CD14-positive monocyte (primary cell): Measurements from ENCODE around the gene SMIM20. TPM values are rescaled to one million over a fixed set of nuclear protein-coding genes. Genes with fewer than 3 reads are reported as not detected.

ENCODE experiments used
- DNase-seq, 3 donors: peaks; one replicate each; pipeline ENCODE4 v3.0.0-alpha.2; 2011 to 2022
- H2AFZ ChIP-seq: 2 replicates; pipeline ENCODE4 v1.6.0; 2012; ENCODE audit warnings: mild to moderate bottlenecking, low read depth, low read length, inconsistent platforms; ENCODE audit not compliant: insufficient read depth, poor library complexity, severe bottlenecking
- H3K27ac ChIP-seq, 2 donors: 1 replicate in 1 of 2; 2 replicates in 1 of 2; pipeline ENCODE4 v1.5.1; 2012 to 2013; ENCODE audit warnings: low read length in 2 of 2, control low read depth in 1 of 2, inconsistent platforms in 1 of 2, low read depth in 1 of 2, mild to moderate bottlenecking in 1 of 2
- H3K27me3 ChIP-seq, 2 donors: one replicate each; pipeline versions ENCODE4 v1.6.0 to v1.6.1; 2011 to 2013; ENCODE audit warnings: low read length in 2 of 2; ENCODE audit not compliant: control insufficient read depth in 2 of 2, insufficient read depth in 2 of 2
- H3K36me3 ChIP-seq, 2 donors: replicated peaks in 1 of 2; 1 replicate in 1 of 2; 2 replicates in 1 of 2; pipeline versions ENCODE4 v1.5.1 to v1.6.1; 2012 to 2013; ENCODE audit warnings: low read length in 2 of 2, control low read depth in 1 of 2, inconsistent platforms in 1 of 2, mild to moderate bottlenecking in 1 of 2; ENCODE audit not compliant: insufficient read depth in 2 of 2, control insufficient read depth in 1 of 2
- H3K4me1 ChIP-seq, 2 donors: 1 replicate in 1 of 2; 2 replicates in 1 of 2; pipeline versions ENCODE4 v1.5.1 to v1.6.1; 2012 to 2013; ENCODE audit warnings: low read length in 2 of 2, control low read depth in 1 of 2, inconsistent platforms in 1 of 2, mild to moderate bottlenecking in 1 of 2, moderate library complexity in 1 of 2; ENCODE audit not compliant: insufficient read depth in 2 of 2, control insufficient read depth in 1 of 2
- H3K4me2 ChIP-seq: replicated peaks from 2 replicates; pipeline ENCODE3; 2012; ENCODE audit warnings: low read length, moderate library complexity, mild to moderate bottlenecking; ENCODE audit not compliant: poor library complexity, severe bottlenecking; ENCODE audit errors: extremely low read depth
- H3K4me3 ChIP-seq, 3 experiments: fragments of 200-600 bp in 1 of 3; sonication (generic) in 1 of 3; replicated peaks in 1 of 3; 1 replicate in 2 of 3; 2 replicates in 1 of 3; pipeline ENCODE4 v1.5.1; 2011 to 2013; ENCODE audit warnings: low read length in 3 of 3, mild to moderate bottlenecking in 3 of 3, control low read depth in 2 of 3, low read depth in 2 of 3, inconsistent platforms in 1 of 3, moderate library complexity in 1 of 3
- H3K79me2 ChIP-seq: 2 replicates; pipeline ENCODE4 v1.6.0; 2012; ENCODE audit warnings: mild to moderate bottlenecking, control low read depth, inconsistent platforms, low read length, moderate library complexity; ENCODE audit not compliant: insufficient read depth
- H3K9ac ChIP-seq: 2 replicates; pipeline ENCODE4 v1.6.0; 2017; ENCODE audit warnings: low read length, mild to moderate bottlenecking; ENCODE audit not compliant: insufficient read depth, poor library complexity, severe bottlenecking
- H3K9me3 ChIP-seq, 2 donors: replicated peaks in 1 of 2; 1 replicate in 1 of 2; 2 replicates in 1 of 2; pipeline versions ENCODE4 v1.5.1 to v1.6.1; 2012 to 2013; ENCODE audit warnings: low read length in 2 of 2, control low read depth in 1 of 2; ENCODE audit not compliant: control insufficient read depth in 1 of 2, insufficient read depth in 1 of 2
- H4K20me1 ChIP-seq: 2 replicates; pipeline ENCODE4 v1.6.0; 2012; ENCODE audit warnings: mild to moderate bottlenecking, low read length, control low read depth, moderate library complexity; ENCODE audit not compliant: insufficient read depth
- H3K27ac Mint-ChIP-seq, 7 donors: one replicate each; pipeline ENCODE4 v1.8.0; 2020; ENCODE audit warnings: mild to moderate bottlenecking in 7 of 7, mixed read lengths in 7 of 7, moderate library complexity in 6 of 7, inconsistent platforms in 2 of 7
- H3K27me3 Mint-ChIP-seq, 3 donors: one replicate each; pipeline ENCODE4 v1.8.0; 2021 to 2022; ENCODE audit warnings: low read depth in 3 of 3, mild to moderate bottlenecking in 3 of 3, mixed read lengths in 3 of 3, moderate library complexity in 3 of 3, inconsistent platforms in 1 of 3
- H3K36me3 Mint-ChIP-seq, 2 donors: one replicate each; pipeline ENCODE4 v1.8.0; 2020; ENCODE audit warnings: mixed read lengths in 2 of 2, inconsistent platforms in 1 of 2, mild to moderate bottlenecking in 1 of 2
- H3K4me1 Mint-ChIP-seq: one replicate; pipeline ENCODE4 v1.8.0; 2020; ENCODE audit warnings: mild to moderate bottlenecking, mixed read lengths
- H3K4me3 Mint-ChIP-seq, 2 donors: one replicate each; pipeline ENCODE4 v1.8.0; 2020; ENCODE audit warnings: mild to moderate bottlenecking in 2 of 2, mixed read lengths in 2 of 2, moderate library complexity in 1 of 2
- H3K9me3 Mint-ChIP-seq, 7 donors: one replicate each; pipeline ENCODE4 v1.8.0; 2020 to 2022; ENCODE audit warnings: mixed read lengths in 7 of 7, mild to moderate bottlenecking in 6 of 7, moderate library complexity in 6 of 7, inconsistent platforms in 2 of 7
- intact Hi-C, 2 donors: fragments of 100-400 bp; cut with micrococcal nuclease; formaldehyde crosslinking; loops; one replicate each; pipeline versions ENCODE4 v1.15.0 to v1.15.1; 2023
- polyA plus RNA-seq, 3 donors: library from polyadenylated mRNA; depleted of rRNA in 1 of 3; unstranded in 2 of 3; stranded (reverse) in 1 of 3; fragments of 300-500 nt in 2 of 3; fragments of >200 nt in 1 of 3; fragmentation: Illumina TruSeq in 2 of 3; gene quantifications; 1 replicate in 2 of 3; 2 replicates in 1 of 3; pipeline ENCODE4 v1.2.3, GENCODE V29; 2012 to 2021
- TF ChIP-seq, protein P1 (sequence below): fragments of 200-600 bp; IDR thresholded peaks from one replicate; pipeline ENCODE4 v1.8.0; 2022; ENCODE audit warnings: antibody characterized with exemption, mild to moderate bottlenecking

SMIM20 gene
- polyA plus RNA-seq, 3 donors, result 10.4 to 38.1 (median 33.7) TPM

- Mint-ChIP-seq H3K9me3 (peaks cover 0 to 2% (median 0%) of the 10 kb centered on the region in 7 donors), H3K4me1 (peaks cover 9% of the 10 kb centered on the region), H3K27ac (no peak overlapping the region), H3K4me3 (no peak overlapping the region), H3K27me3 (peaks cover 2 to 10% (median 8%) of the 10 kb centered on the region in 3 donors), H3K36me3 (peaks cover 0 to 2% of the 10 kb centered on the region in 2 donors)
- intact Hi-C loops, result no loop called here
- DNase-seq, result no peak
- Histone ChIP-seq H3K9ac (no peak overlapping the region), H3K9me3 (no peaks in the 10 kb centered on the region), H3K4me3 (no peak overlapping the region), H3K27ac (no peak overlapping the region), H3K36me3 (no peaks in the 10 kb centered on the region), H3K4me2 (no peak overlapping the region), H3K79me2 (no peaks in the 10 kb centered on the region), H2AFZ (no peak overlapping the region), H3K4me1 (no peaks in the 10 kb centered on the region), H4K20me1 (no peaks in the 10 kb centered on the region), H3K27me3 (no peaks in the 10 kb centered on the region)
- TF ChIP-seq, protein P1, sequence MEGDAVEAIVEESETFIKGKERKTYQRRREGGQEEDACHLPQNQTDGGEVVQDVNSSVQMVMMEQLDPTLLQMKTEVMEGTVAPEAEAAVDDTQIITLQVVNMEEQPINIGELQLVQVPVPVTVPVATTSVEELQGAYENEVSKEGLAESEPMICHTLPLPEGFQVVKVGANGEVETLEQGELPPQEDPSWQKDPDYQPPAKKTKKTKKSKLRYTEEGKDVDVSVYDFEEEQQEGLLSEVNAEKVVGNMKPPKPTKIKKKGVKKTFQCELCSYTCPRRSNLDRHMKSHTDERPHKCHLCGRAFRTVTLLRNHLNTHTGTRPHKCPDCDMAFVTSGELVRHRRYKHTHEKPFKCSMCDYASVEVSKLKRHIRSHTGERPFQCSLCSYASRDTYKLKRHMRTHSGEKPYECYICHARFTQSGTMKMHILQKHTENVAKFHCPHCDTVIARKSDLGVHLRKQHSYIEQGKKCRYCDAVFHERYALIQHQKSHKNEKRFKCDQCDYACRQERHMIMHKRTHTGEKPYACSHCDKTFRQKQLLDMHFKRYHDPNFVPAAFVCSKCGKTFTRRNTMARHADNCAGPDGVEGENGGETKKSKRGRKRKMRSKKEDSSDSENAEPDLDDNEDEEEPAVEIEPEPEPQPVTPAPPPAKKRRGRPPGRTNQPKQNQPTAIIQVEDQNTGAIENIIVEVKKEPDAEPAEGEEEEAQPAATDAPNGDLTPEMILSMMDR, result no peak
Measured at GRCh38 chr4:25943312-25943711, 29.3 kb downstream of the SMIM20 start.

- H3K36me3 Mint-ChIP-seq, result peaks cover 0 to 2% of the 10 kb centered on the region in 2 donors
- Histone ChIP-seq H3K4me2 (no peak overlapping the region), H3K4me3 (no peak overlapping the region), H3K79me2 (no peaks in the 10 kb centered on the region), H3K9ac (no peak overlapping the region), H3K27me3 (no peaks in the 10 kb centered on the region), H3K36me3 (no peaks in the 10 kb centered on the region), H3K9me3 (no peaks in the 10 kb centered on the region), H3K27ac (no peak overlapping the region), H4K20me1 (no peaks in the 10 kb centered on the region), H3K4me1 (no peaks in the 10 kb centered on the region), H2AFZ (no peak overlapping the region)
- peaks cover 2 to 10% (median 8%) of the 10 kb centered on the region in 3 donors for H3K27me3 Mint-ChIP-seq
- H3K4me1 Mint-ChIP-seq, result peaks cover 9% of the 10 kb centered on the region
- TF ChIP-seq, protein P1, result no peak
- intact Hi-C loops, result no loop called here
- peaks cover 0 to 2% (median 0%) of the 10 kb centered on the region in 7 donors for H3K9me3 Mint-ChIP-seq
- no peak overlapping the region for H3K4me3 Mint-ChIP-seq
- no peak overlapping the region for H3K27ac Mint-ChIP-seq
- no peak for DNase-seq
Measured at GRCh38 chr4:25943805-25944204, 29.8 kb downstream of the SMIM20 start.
